D721Med (cell line): ENCODE measurements around the gene IRX2.

Experiments
- DNase-seq: peaks from one replicate; pipeline ENCODE4 v3.0.0; 2011; ENCODE audit warnings: low spot score; ENCODE audit not compliant: insufficient read length
- FAIRE-seq: peaks from 2 replicates; lab custom pipeline; 2011; peaks lifted over from hg19 to GRCh38; lab: Jason Lieb, UNC
- CTCF ChIP-seq: IDR thresholded peaks from 2 replicates; pipeline ENCODE4 v1.5.1; 2012; ENCODE audit warnings: mild to moderate bottlenecking, control low read depth; ENCODE audit not compliant: insufficient read depth; ENCODE audit errors: missing control alignments

Gene IRX2

GRCh38 chr5:2746561-2747032 is 4.9 kb downstream of the IRX2 start:
- DNase-seq: no peak
- FAIRE-seq: no peak

GRCh38 chr5:2744485-2744884 is 7.0 kb downstream of the IRX2 start:
- no peak for TF ChIP-seq CTCF
- DNase-seq: no peak
- FAIRE-seq: no peak

More at GRCh38 chr5:2746561-2747032, 4.9 kb downstream of the IRX2 start:
- TF ChIP-seq CTCF: no peak

DNA sequence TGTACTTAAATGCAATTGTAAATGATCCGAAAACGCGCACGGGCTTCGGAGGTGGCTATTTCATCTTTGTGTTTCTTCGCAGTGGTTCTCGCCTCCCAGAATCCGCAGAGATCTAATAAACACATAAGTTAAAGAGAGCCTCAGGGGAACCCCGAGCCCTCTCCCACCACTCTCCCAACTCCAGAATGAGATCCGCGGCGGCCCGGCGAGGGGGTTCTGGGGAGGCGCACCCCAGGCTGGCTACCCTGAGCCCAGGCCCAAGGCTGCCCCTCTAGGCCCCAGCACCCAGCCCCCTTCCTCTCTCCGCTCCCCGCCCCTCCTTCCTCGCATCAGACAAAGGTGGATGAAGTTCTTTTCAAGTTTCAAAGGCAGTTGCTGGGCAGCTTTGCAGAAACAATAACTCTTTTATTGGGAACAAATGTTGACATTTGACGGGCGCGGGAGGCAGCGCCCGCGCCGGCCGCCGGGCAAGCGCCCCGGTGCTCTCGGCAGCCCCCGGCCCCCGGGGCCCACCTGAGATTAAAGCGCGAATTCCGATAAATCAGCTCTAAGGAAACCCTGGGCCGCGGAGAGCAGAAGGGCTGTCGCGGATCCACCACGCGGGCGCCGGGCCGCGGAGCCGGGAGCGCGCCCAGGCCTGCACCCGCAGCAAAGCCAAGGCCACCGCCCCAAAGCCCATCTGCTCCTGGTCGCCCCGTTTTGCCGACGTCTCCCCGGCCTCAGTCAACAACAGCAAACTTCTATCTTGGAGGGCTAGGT is 8.4 kb downstream of the IRX2 start:
- no peak for FAIRE-seq
- DNase-seq: no peak
- TF ChIP-seq CTCF: no peak

DNA sequence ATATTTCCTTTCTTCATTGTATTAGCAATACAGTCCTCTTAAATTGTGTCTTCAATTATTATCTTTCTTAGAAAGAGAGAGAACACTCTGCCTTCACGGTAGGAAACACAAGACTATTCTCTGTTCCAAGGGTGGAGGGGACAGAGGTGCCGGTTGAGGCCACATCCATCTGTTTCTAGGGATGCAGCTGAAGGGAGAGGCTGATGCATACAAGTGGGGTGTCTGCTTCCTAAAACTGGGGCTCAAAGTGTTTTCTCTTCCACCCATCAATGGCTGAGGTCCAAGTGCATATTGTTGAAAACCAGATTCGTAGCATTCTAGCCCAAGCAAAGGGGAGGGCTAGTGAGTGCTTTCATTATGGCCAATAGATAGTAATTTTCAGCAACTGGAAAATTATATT is 9.5 kb downstream of the IRX2 start:
- TF ChIP-seq CTCF: no peak
- no peak for FAIRE-seq
- DNase-seq: no peak

DNA sequence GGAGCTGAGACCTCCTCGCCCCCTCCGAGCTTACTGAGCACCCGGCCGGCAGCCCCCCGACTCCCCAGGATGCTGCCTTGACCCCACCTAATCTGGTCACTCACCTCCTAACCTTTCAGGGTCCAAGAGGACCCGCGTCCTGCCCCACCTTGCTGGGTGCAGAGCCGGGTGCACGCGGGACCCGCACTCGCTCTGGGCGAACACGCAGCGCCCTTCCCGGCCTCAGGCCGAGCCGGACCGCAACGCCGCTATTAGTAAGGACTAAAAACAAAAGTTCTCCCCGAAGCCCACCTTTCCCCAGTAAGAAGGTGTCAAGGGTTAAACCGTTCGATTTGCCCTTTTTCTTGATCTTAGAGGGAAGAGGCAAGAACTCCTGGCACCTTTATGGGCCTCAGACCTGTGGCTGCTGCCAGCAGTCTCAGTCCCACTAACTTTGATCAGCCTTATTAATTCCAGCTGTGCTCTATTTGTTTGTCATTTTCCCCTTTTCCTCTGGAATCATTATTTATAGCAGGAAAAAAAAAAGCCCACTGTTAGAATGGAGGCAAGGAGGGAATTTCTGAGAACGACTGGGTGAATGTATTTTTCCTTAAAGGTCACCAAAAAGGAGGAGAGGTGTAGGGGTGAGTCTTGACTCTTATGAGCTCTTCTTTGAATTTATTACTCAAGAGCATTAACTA is 10.5 kb downstream of the IRX2 start:
- DNase-seq (no peak), FAIRE-seq (no peak)
- TF ChIP-seq CTCF: no peak

- FAIRE-seq: no peak
- no peak for TF ChIP-seq CTCF
- no peak for DNase-seq
Measured at GRCh38 chr5:2740051-2740875, 11.2 kb downstream of the IRX2 start.
